Measurements from ENCODE around the gene NLRX1.
"Not testable (repeated sequence)": the region's sequence is repeated elsewhere in the genome, so short reads cannot be mapped to it uniquely, and the experiment has no call there.

NLRX1 gene

DNA sequence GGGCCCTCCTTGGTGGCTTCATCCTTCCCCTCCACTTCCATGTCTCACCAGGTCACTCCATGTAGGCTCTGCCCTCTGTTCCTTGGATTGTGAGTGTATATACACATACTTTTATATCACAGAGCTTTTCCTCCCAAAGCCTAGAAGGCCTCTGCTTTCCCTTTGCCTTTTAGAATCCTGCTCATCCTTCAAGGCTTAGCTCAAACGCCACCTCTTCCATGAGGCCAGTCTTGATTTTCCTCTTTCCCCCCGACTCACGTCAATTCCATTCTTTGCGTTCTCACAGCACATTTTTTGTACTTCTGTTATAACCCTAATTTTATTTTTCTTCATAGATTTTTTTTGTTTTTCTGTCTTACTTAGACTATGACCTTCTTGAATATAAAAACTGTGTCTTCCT is 15.9 kb upstream of the NLRX1 start:
- DNase-seq = no peak
- in situ Hi-C loops (cut with HindIII; ENCODE audit: low pct_ligation_motif_present, low pct_unique_long_range_greater_than_20kb, low sequenced_read_pairs) = no loop called here

DNA sequence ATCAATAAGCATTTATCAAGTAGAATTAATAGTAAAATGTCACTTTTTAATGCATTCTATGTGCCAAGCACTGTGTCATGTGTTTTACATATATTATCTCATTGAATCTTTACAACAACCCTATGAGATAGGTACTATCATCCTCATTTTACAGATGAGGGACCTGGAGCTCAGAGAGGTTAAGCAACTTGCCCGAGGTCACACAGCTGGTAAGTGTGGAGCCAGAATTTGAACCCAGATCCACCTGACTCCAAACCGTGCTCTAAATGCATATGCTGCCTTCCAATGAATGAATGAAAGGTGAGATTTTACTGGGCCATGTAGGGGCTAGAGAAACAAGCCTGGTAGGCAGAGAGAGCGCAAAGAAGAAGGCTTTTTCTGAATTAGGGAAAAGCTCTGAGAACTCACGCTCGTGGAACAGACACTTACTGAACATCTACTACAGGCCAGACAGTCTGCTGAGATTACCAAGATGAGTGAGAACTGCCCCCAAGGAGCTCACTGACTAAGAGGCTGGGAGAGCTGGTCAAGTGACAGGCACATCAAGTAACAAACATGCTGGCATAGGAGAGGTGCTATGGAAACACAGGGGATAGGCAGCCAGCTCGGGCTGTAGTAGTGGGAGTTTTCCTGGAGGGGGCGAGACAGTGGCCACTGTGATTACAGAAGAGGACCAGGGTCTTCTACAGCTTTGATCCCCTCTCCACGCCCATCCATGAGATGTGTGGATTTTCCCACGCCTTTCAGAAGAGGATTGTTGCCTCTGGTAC is 15.3 kb upstream of the NLRX1 start:
- in situ Hi-C loops (cut with HindIII; ENCODE audit: low pct_ligation_motif_present, low pct_unique_long_range_greater_than_20kb, low sequenced_read_pairs) = no loop called here
- DNase-seq = no peak

DNA sequence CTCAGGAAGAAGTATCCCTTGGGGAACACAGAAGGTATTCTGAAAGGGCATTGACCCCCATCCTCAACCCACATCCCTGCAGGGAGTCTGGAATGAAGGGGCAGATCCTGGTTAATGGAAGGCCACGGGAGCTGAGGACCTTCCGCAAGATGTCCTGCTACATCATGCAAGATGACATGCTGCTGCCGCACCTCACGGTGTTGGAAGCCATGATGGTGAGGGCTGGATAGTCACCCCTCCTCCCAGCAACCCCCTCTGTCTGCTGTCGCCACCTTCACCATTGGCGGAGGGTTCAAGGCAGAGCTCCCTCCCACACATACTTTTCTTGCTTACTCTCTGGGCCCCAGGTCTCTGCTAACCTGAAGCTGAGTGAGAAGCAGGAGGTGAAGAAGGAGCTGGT is 14.3 kb upstream of the NLRX1 start:
- in situ Hi-C loops (cut with HindIII; ENCODE audit: low pct_ligation_motif_present, low pct_unique_long_range_greater_than_20kb, low sequenced_read_pairs) = no loop called here
- DNase-seq = no peak

DNA sequence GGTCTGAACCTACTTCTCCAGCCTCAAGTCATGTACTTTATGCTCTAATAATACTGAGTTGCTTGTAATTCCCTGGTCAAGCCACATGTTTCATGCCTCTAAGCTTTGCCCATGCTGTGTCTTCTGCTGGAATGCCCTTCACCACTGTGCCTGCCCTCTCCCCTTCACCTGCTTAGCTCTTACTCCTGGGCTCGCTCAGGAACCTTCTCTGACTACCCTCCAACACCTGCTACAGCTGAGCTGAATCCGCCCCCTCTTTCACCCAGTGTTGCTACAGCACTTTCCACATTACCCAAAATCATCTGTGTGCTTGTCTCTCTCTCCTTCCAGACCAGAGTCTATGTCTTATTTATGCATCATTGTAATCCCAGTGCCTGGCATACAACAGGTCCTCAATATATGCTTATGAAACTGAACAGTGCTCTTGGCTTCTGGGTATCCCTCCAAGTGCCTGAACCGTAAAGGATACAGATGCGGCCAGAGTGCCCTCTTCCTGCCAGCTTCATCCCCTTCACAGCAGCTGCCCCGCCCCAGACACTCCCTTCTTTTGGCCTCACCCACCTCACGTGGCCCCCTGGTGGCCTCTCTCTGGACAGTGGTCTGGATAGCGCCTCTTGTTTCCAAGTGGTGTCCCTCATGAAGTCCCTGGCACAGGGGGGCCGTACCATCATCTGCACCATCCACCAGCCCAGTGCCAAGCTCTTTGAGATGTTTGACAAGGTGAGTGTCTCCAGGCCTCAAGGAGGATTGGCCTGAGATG is 12.6 kb upstream of the NLRX1 start:
- in situ Hi-C loops (cut with HindIII; ENCODE audit: low pct_ligation_motif_present, low pct_unique_long_range_greater_than_20kb, low sequenced_read_pairs) = no loop called here
- DNase-seq = peak; percentile 22

DNA sequence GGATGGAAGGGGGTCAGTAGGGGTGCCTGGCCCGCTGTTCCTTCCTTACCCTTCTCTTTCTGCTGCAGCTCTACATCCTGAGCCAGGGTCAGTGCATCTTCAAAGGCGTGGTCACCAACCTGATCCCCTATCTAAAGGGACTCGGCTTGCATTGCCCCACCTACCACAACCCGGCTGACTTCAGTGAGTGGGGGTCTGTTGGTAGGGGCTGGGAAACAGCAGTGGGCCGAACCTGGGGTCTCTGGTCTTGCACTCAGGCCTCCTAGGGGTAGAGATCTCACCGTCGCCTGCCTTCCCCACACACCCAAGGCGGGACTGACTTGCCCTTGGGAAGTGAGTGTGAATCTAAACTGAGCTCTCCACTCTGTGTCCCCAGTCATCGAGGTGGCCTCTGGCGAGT is 12.0 kb upstream of the NLRX1 start:
- in situ Hi-C loops (cut with HindIII; ENCODE audit: low pct_ligation_motif_present, low pct_unique_long_range_greater_than_20kb, low sequenced_read_pairs) = no loop called here
- DNase-seq = no peak

DNA sequence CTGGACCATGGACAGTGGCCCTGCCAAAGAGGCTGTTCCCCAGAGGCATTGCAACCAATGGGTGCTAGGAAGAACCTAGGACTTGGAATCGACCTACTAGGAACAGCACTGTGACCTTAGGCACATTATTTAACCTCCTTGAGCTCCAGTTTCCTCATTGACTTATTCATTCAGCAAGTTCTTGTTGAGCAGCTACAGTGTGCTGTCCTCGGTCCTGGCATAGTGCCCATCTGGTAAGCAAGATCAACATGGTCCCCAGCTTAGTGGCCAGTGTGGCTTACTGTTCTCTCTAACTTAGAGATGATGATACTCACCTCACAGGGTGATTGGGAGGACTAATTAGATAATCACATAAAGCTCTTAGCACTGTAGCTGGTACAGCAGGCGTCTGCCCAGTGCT is 11.5 kb upstream of the NLRX1 start:
- in situ Hi-C loops (cut with HindIII; ENCODE audit: low pct_ligation_motif_present, low pct_unique_long_range_greater_than_20kb, low sequenced_read_pairs) = no loop called here
- DNase-seq = no peak

DNA sequence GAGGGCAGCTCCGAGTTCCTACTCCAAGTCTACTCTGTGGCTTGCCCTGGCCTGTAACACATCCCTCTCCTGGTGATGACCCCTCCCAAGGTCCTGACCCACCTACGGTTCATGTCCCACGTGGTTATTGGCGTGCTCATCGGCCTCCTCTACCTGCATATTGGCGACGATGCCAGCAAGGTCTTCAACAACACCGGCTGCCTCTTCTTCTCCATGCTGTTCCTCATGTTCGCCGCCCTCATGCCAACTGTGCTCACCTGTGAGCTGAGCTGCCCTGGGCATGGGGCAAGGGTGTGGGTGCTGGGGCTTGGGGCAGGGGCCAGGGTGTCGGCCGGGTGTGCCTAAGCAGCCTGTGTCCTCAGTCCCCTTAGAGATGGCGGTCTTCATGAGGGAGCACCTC is 10.1 kb upstream of the NLRX1 start:
- in situ Hi-C loops (cut with HindIII; ENCODE audit: low pct_ligation_motif_present, low pct_unique_long_range_greater_than_20kb, low sequenced_read_pairs) = no loop called here
- DNase-seq = no peak

DNA sequence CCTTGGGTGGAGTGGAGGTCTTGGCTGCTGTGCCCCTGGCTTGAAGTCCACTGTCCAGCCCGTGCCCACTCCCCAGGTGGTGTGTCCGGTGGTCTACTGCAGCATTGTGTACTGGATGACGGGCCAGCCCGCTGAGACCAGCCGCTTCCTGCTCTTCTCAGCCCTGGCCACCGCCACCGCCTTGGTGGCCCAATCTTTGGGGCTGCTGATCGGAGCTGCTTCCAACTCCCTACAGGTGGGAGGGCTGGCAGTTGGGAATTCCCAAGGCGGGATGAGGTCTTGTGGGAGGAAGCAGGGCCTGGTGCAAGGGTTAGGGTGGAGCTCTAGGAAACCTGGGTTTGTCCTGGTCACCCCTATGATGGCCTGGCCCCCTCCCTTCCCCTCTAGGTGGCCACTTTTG is 8.4 kb upstream of the NLRX1 start:
- DNase-seq = no peak

DNA sequence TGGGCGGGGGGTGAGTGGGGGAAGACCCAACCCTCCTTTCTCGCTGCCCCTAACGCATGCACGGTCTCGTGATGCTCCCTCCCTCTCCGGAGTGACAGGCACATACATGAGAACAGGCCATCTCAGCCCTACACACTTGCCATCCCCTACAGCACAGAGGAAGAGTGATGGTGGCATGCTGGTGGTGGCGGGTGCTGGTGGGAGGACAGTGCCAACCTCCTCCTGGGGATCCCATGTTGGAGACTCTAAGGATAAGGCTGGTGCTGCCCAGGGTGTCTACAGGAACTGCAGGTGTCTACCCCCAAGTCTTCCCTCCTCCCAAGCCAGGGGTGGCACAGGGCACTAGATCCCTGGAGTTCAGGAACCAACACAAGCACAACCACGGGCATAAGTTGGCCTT is 6.7 kb upstream of the NLRX1 start:
- DNase-seq = no peak
- in situ Hi-C loops (cut with HindIII; ENCODE audit: low pct_ligation_motif_present, low pct_unique_long_range_greater_than_20kb, low sequenced_read_pairs) = no loop called here

More for the DNA sequence above, 8.4 kb upstream of the NLRX1 start:
- in situ Hi-C loops (cut with HindIII; ENCODE audit: low pct_ligation_motif_present, low pct_unique_long_range_greater_than_20kb, low sequenced_read_pairs) = no loop called here

DNA sequence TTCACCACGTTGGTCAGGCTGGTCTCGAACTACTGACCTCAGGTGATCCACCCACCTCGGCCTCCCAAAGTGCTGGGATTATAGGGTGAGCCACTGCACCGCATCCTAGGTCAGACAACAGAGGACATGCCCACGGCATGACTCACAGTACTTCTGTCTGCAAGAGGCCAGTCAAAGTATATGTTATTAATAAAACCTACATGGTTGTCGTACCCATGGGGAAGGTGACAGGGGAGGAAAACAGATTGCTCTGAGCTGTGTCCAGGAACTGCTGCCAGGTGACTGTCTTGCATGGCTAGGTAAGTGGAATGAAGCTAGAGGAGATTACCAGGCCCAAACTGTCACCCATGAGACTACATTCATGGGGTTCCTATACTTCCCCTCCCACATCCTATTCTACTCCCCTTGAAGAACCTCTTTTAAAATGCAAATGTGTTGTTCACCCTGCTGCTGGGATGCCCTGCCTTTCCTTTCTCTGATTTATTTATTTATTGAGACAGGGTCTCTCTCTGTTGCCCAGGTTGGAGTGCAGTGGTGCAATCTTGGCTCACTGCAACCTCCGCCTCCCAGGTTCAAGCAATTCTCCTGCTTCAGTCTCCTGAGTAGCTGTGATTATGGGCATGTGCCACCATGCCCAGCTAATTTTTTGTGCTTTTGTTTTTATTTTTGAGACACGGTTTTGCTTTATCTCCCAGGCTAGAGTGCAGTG is 2.0 kb upstream of the NLRX1 start:
- in situ Hi-C loops (cut with HindIII; ENCODE audit: low pct_ligation_motif_present, low pct_unique_long_range_greater_than_20kb, low sequenced_read_pairs) = no loop called here
- peak; percentile 75 for DNase-seq

DNA sequence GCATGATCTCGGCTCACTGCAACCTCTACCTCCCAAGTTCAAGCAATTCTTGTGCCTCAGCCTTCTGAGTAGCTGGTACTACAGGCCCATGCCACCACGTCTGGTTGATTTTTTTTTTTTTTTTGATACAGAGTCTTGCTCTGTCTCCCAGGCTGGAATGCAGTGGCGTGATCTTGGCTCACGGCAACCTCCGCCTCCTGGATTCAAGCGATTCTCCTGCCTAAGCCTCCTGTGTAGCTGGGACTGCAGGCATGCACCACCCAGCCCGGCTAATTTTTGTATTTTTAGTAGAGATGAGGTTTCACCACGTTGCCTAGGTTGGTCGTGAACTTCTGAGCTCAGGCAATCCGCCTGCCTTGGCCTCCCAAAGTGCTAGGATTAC is 1.5 kb upstream of the NLRX1 start:
- DNase-seq; in situ Hi-C loops (cut with HindIII; ENCODE audit: low pct_ligation_motif_present, low pct_unique_long_range_greater_than_20kb, low sequenced_read_pairs): not testable (repeated sequence)

DNA sequence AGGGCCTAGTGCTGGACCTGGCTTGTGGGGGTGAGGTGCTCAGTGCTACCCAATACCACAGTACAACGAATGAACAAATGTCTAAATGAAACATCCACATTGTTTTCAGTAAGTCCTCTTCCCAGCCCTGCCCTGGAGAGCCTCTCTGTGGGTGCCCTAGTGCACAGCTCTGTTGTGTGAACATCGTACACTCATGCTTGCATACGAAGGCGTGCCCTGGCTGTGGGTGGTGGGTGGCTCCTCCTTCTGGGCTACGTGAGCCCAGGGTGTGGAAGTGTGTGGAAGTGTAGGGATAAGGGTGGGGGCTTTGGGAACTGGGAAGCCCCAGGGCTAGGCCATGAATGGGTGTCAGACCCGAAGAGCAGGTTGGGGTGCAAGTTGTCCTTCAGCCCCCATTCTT is 592 bp upstream of the NLRX1 start:
- no peak for DNase-seq
- in situ Hi-C loops (cut with HindIII; ENCODE audit: low pct_ligation_motif_present, low pct_unique_long_range_greater_than_20kb, low sequenced_read_pairs) = no loop called here

DNA sequence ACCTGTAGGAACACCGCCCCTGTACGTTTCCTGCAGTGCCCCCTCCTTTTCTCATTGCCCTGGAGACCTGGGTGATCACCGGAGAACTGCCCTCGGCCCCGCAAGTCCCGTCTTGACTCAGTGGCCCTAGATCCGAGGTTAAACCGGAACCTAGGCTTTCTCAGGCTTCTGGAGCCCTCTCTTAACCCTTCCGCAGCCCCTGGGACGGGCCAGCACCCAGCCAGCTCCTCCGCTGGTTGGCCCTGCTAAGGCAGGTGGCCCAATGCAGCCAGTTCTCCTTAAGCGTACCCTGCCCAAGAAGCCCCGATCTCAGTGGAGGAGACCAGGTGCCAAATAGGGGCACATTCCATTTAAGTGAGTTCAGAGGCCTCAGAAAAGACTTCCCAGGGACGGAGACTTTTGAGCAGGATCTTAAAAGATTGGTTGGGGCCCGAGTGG is 776 bp downstream of the NLRX1 start:
- in situ Hi-C loops (cut with HindIII; ENCODE audit: low pct_ligation_motif_present, low pct_unique_long_range_greater_than_20kb, low sequenced_read_pairs) = no loop called here
- DNase-seq = peak; percentile 82

DNA sequence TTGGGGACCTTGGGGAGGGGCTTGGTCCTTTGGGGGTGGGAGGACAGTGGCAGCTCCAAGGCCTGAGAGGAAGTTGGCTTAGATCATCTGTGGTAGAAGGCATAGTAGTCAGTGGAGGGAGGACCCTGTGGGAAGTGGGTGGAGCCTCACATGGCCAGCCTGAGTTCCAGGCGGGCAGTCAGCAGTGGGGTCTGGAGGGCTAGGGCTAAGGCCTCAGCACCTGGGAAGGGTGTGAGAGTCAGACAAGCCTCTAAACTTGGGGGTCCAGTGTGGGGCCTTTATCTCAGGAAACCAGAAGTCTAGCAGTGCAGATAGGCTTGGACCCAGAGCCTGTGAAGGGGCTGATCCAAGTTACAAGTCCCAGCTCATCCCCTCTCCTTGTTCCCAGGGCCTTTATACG is 4.0 kb downstream of the NLRX1 start:
- no peak for DNase-seq
- in situ Hi-C loops (cut with HindIII; ENCODE audit: low pct_ligation_motif_present, low pct_unique_long_range_greater_than_20kb, low sequenced_read_pairs) = no loop called here

DNA sequence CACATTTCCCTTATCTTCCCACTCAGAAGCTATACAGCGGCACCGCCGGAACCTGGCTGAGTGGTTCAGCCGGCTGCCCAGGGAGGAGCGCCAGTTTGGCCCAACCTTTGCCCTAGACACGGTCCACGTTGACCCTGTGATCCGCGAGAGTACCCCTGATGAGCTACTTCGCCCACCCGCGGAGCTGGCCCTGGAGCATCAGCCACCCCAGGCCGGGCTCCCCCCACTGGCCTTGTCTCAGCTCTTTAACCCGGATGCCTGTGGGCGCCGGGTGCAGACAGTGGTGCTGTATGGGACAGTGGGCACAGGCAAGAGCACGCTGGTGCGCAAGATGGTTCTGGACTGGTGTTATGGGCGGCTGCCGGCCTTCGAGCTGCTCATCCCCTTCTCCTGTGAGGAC is 4.9 kb downstream of the NLRX1 start:
- in situ Hi-C loops (cut with HindIII; ENCODE audit: low pct_ligation_motif_present, low pct_unique_long_range_greater_than_20kb, low sequenced_read_pairs) = no loop called here
- DNase-seq = no peak

DNA sequence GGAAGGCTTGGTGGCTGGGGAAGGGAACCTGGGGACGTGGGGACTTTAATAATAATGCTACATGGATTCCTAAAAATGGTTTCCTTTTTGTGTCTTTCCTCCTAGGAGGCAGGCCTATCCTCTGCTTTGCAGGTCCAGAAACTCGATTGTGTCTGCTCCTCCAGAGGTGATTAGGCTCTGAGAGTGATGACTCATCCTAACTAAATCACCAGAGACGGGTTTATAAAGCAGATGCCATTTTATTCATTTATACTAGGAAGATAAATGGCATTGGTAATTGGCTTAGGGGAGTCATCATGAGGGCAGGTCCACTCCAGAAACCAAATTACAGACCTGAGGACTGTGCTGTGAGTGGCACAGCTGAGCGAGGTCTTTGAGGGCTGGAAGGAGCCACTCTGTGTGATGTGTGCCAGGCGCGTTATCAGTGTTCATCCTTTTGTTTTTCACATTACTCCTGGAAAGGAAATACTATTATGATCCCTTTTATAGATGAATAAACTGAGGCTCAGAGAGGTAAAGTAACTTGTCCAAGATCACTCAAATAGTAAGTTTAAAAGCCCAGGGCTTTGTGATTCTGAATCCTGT is 7.1 kb downstream of the NLRX1 start:
- DNase-seq = no peak
- in situ Hi-C loops (cut with HindIII; ENCODE audit: low pct_ligation_motif_present, low pct_unique_long_range_greater_than_20kb, low sequenced_read_pairs) = no loop called here

DNA sequence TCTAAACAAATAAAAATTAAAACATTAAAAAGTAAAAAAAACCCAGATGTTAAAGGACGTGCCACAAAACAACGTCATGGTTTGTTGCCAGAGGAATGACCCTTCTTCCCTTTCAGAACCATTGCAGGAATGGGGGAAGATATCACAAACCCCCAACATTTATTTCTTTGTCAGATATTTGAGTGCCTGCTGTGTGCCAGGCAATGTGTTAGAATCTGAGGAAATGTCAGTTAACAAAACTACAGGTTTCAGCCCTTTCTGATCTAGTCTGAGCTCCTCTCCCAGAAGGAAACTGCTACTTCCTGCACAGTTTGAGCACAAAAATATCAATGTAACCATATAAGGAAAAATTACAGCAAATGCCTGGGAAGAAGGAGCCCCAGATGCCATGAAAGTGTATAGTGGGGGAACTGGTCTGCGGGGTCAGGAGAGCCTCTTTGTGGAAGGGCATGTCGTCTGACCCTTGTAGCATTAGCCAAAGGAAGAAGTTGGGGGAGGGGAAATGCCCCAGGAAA is 9.7 kb downstream of the NLRX1 start:
- in situ Hi-C loops (cut with HindIII; ENCODE audit: low pct_ligation_motif_present, low pct_unique_long_range_greater_than_20kb, low sequenced_read_pairs) = no loop called here
- DNase-seq = no peak

DNA sequence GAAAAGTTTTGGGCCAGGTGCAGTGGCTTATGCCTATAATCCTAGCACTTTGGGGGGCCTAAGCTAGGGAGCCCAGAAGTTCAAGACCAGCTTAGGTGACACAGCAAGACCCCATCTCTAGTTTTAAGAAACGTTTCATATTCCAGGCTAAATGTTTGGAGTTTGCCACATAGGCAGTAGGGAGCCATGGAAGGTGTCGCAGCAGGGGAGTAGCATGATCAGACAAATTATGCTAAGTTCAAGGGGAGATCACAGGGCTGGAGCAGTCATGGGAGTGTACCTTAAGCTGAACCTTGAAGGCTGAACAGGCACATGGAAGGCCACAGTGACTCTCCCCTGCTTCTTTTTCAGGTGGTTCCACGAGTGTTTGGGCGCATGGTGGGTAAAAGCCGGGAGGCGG is 10.8 kb downstream of the NLRX1 start:
- in situ Hi-C loops (cut with HindIII; ENCODE audit: low pct_ligation_motif_present, low pct_unique_long_range_greater_than_20kb, low sequenced_read_pairs) = no loop called here
- no peak for DNase-seq

DNA sequence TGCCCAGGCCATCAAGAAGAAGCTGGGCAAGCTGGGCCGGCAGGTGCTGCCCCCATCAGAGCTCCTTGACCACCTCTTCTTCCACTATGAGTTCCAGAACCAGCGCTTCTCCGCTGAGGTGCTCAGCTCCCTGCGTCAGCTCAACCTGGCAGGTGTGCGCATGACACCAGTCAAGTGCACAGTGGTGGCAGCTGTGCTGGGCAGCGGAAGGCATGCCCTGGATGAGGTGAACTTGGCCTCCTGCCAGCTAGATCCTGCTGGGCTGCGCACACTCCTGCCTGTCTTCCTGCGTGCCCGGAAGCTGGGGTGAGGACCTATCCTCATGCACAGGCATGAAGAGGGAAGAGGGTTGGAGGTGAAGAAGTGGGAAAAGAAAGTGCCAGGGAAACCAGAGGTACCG is 11.5 kb downstream of the NLRX1 start:
- in situ Hi-C loops (cut with HindIII; ENCODE audit: low pct_ligation_motif_present, low pct_unique_long_range_greater_than_20kb, low sequenced_read_pairs) = no loop called here
- DNase-seq = no peak

Measured in ACHN (cell line).